Cardiac ventricle fibroblast (primary cell): ENCODE data around the gene OR6C3. TPM values are rescaled to one million over a fixed set of nuclear protein-coding genes. Genes with fewer than 3 reads are reported as not detected.

ENCODE experiments used
- total RNA-seq: library from RNA; depleted of rRNA; stranded (reverse); fragments of >200 nt; gene quantifications from 2 replicates; pipeline ENCODE4 v1.2.3, GENCODE V29; 2015

OR6C3 gene
- total RNA-seq = not detected in 2 replicates

DNA sequence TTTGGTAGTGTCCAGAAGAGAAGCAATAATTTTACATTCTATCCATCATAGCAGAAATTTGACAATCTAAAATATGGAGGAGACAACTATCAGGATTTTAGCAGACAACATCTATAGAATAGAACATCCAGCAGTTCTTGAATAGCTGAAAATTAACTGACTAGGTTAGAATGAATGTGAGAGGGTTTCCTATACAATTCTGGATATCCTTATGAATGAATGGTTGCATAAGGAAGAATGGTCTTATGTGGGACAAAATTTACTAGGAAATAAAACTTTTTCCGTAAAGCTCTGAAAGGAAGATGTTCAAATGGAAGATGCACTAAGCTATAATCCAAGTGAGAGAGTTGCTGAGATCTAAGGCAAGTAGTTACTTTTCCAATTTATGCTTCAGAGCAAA, at the start of gene OR6C3:
Gene OR6C3, plus strand, starts transcription at position 301 of the 400 bp plus-strand sequence. CDS start 955 bp downstream, outside the sequence.

DNA sequence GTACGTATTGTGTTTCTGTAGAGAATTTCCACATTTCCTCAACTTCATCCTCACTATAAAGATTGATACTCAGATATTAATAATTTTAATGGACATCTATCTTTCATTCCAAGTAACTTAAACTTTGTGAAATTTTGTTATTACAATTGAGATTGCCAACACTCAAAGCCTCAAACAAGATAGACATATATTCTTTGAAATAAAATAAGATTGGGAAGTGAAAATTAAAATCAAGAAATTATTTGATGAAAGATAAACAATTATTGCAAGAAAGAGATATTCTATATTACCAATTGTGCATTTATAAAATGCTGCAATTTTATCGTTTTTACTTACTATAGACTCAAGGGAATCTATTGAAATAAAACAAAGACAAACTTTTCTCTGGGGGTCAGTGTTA, 34.1 kb upstream of the OR6C3 start, which contains the start of gene OR6C6:
Gene OR6C6, minus strand, starts transcription at position 101 of the 400 bp plus-strand sequence. CDS start 1,337 bp downstream, outside the sequence.

GRCh38 chr12:55314043-55314442, 16.5 kb upstream of the OR6C3 start, which contains the start of gene OR6C1:
Gene OR6C1 (plus strand): TSS chr12:55314343. CDS start chr12:55320600, 6,257 bp downstream.

DNA sequence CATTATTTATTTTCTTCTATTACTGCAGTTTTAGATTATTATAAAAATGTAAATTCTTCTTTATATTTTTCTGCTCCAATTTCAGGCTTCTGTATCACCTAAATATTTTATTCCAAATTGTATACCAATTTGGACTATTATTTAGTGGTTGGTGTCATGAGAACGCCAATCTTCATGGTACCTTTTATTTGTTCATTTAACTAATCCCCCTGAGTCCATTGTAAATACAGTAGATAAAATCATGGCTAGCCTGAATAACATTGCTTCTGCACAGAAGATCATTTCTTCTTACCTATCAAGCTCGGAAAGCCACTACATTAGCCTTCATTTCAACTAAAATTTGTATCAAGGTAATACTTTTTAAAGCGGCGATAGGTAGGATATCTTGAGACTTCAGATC, 32.1 kb downstream of the OR6C3 start, which contains the start of gene OR6C75:
Gene OR6C75, plus strand, starts transcription at position 301 of the 400 bp plus-strand sequence. CDS start 2,136 bp downstream, outside the sequence.

Other genes starting within 250 kb of the OR6C3 start
- not detected in 2 replicates for gene OR9K2, start 204.3 kb upstream of the OR6C3 start, total RNA-seq
- gene OR10A7, start 109.7 kb upstream of the OR6C3 start, total RNA-seq = not detected in 2 replicates
- gene OR6C74, start 86.1 kb upstream of the OR6C3 start, total RNA-seq = not detected in 2 replicates
- gene OR6C6, start 34.2 kb upstream of the OR6C3 start, total RNA-seq = not detected in 2 replicates
- gene OR6C1, start 16.4 kb upstream of the OR6C3 start, total RNA-seq = not detected in 2 replicates
- not detected in 2 replicates for gene OR6C75, start 32.2 kb downstream of the OR6C3 start, total RNA-seq
- gene OR6C65, start 69.8 kb downstream of the OR6C3 start, total RNA-seq = not detected in 2 replicates
- gene OR6C76, start 95.5 kb downstream of the OR6C3 start, total RNA-seq = not detected in 2 replicates
- gene OR6C2, start 113.3 kb downstream of the OR6C3 start, total RNA-seq = not detected in 2 replicates
- gene OR6C70, start 139.4 kb downstream of the OR6C3 start, total RNA-seq = not detected in 2 replicates
- gene OR6C68, start 161.6 kb downstream of the OR6C3 start, total RNA-seq = not detected in 2 replicates
- gene OR6C4, start 218.9 kb downstream of the OR6C3 start, total RNA-seq = not detected in 2 replicates
- gene OR2AP1, start 241.7 kb downstream of the OR6C3 start, total RNA-seq = not detected in 2 replicates